ENCODE data around the gene RBPJ.

RBPJ gene

GRCh38 chr4:26484032-26484515 lies 163.3 kb downstream of the RBPJ start:
- Histone ChIP-seq H3K4me1 (ENCODE audit: insufficient read depth, low read length, poor library complexity, severe bottlenecking) (no peaks in the 10 kb centered on the region), H2AFZ (ENCODE audit: low read length) (no peak overlapping the region), H3F3A (ENCODE audit: low read depth) (no peaks in the 10 kb centered on the region), H3K27me3 (ENCODE audit: insufficient read depth, low read length, poor library complexity, severe bottlenecking) (no peaks in the 10 kb centered on the region), H3K4me3 (ENCODE audit: low read length, poor library complexity, severe bottlenecking) (no peak overlapping the region), H3K79me2 (ENCODE audit: insufficient read depth, low read length) (no peaks in the 10 kb centered on the region), H3K36me3 (ENCODE audit: insufficient read depth, low read length) (no peaks in the 10 kb centered on the region), H3K9me2 (replicated peaks; ENCODE audit: low read depth, low read length) (no peaks in the 10 kb centered on the region), H4K20me1 (ENCODE audit: insufficient read depth, low read length, poor library complexity, severe bottlenecking) (no peaks in the 10 kb centered on the region), H3K9me3 (ENCODE audit: insufficient read depth, low read depth, low read length) (no peaks in the 10 kb centered on the region), H3K4me2 (ENCODE audit: low read depth, low read length, poor library complexity, severe bottlenecking) (no peak overlapping the region), H3K9ac (ENCODE audit: low read depth, low read length, poor library complexity, severe bottlenecking) (no peak overlapping the region)
- no peak for TF ChIP-seq CTCF (conservative IDR thresholded peaks at IDR 0.05; ENCODE audit: low read length)
- TF ChIP-seq EZH2phosphoT487 (IDR thresholded peaks at IDR 0.05; ENCODE audit: borderline replicate concordance), result no peak

GRCh38 chr4:26484516-26484915 lies 163.7 kb downstream of the RBPJ start:
- no peak overlapping the region for H3K9ac ChIP-seq (ENCODE audit: low read depth, low read length, poor library complexity, severe bottlenecking)
- H3K4me1 ChIP-seq (ENCODE audit: insufficient read depth, low read length, poor library complexity, severe bottlenecking), result no peaks in the 10 kb centered on the region
- no peaks in the 10 kb centered on the region for H4K20me1 ChIP-seq (ENCODE audit: insufficient read depth, low read length, poor library complexity, severe bottlenecking)
- no peak overlapping the region for H3K4me2 ChIP-seq (ENCODE audit: low read depth, low read length, poor library complexity, severe bottlenecking)
- H3K9me3 ChIP-seq (ENCODE audit: insufficient read depth, low read depth, low read length), result no peaks in the 10 kb centered on the region
- H3K36me3 ChIP-seq (ENCODE audit: insufficient read depth, low read length), result no peaks in the 10 kb centered on the region
- H3K9me2 ChIP-seq (replicated peaks; ENCODE audit: low read depth, low read length), result no peaks in the 10 kb centered on the region
- H3K27me3 ChIP-seq (ENCODE audit: insufficient read depth, low read length, poor library complexity, severe bottlenecking), result no peaks in the 10 kb centered on the region
- H3F3A ChIP-seq (ENCODE audit: low read depth), result no peaks in the 10 kb centered on the region
- H3K79me2 ChIP-seq (ENCODE audit: insufficient read depth, low read length), result no peaks in the 10 kb centered on the region
- no peak overlapping the region for H3K4me3 ChIP-seq (ENCODE audit: low read length, poor library complexity, severe bottlenecking)
- TF ChIP-seq EZH2phosphoT487 (IDR thresholded peaks at IDR 0.05; ENCODE audit: borderline replicate concordance) (no peak), CTCF (conservative IDR thresholded peaks at IDR 0.05; ENCODE audit: low read length) (no peak)
- no peak overlapping the region for H2AFZ ChIP-seq (ENCODE audit: low read length)

All from Loucy (cell line).